Psoas muscle (tissue), 8 donors: ENCODE measurements around the gene PDIA5. TPM values are rescaled to one million over a fixed set of nuclear protein-coding genes. Genes with fewer than 3 reads are reported as not detected.

Experiments used
- ATAC-seq, 4 donors: fragments of 200-7000 bp; cut with Tn5 transposase; one replicate each; pipeline ENCODE4 v1.9.1; 2020; ENCODE audit warnings: moderate library complexity in 3 of 4, mild to moderate bottlenecking in 2 of 4
- DNase-seq, 2 donors: peaks; one replicate each; pipeline ENCODE4 v3.0.0-alpha.2; 2020
- H3K27ac ChIP-seq: fragments of 200-600 bp; one replicate; pipeline ENCODE4 v1.8.0; 2022
- H3K27me3 ChIP-seq, 3 donors: fragments of 200-600 bp in 1 of 3; one replicate each; pipeline versions ENCODE4 v1.6.1 to v1.8.0; 2013 to 2022; ENCODE audit warnings: low read length in 2 of 3, mild to moderate bottlenecking in 2 of 3, moderate library complexity in 1 of 3; ENCODE audit not compliant: insufficient read depth in 3 of 3
- H3K36me3 ChIP-seq, 2 donors: fragments of 200-600 bp in 1 of 2; one replicate each; pipeline versions ENCODE4 v1.6.1 to v1.8.0; 2013 to 2022; ENCODE audit warnings: low read depth in 1 of 2, mild to moderate bottlenecking in 1 of 2, moderate library complexity in 1 of 2; ENCODE audit not compliant: insufficient read depth in 1 of 2
- H3K4me1 ChIP-seq: fragments of 200-600 bp; one replicate; pipeline ENCODE4 v1.8.0; 2022
- H3K4me3 ChIP-seq: fragments of 200-600 bp; one replicate; pipeline ENCODE4 v1.8.0; 2022; ENCODE audit warnings: mild to moderate bottlenecking
- H3K9me3 ChIP-seq: fragments of 200-600 bp; one replicate; pipeline ENCODE4 v1.8.0; 2022
- WGBS, 3 donors: extraction: QIAGEN DNeasy Blood & Tissue Kit; methylation state at CpG; one replicate each; pipeline versions ENCODE4 v1.1.6 to v1.1.7; 2013; 5-methylcytosine and 5-hydroxymethylcytosine counted together
- intact Hi-C, 2 donors: fragments of 100-400 bp; cut with DNase I; formaldehyde crosslinking; loops; one replicate each; pipeline versions ENCODE4 v1.11.0 to v1.14.2; 2022
- polyA plus RNA-seq, 3 donors: library from polyadenylated mRNA; stranded (reverse); fragments of 200-250 nt; gene quantifications; one replicate each; pipeline ENCODE4 v1.2.3, GENCODE V29; 2013
- total RNA-seq, 4 donors: library from RNA; stranded (reverse); fragmentation: NEBNext Ultra II Directional in 2 of 4; extraction: Animal tissue kit (Norgen Biotek cat#: 25700) in 2 of 4; gene quantifications; one replicate each; pipeline versions ENCODE4 v1.2.1 to v1.2.4, GENCODE V29; 2021 to 2023
- TF ChIP-seq, protein P1 (sequence below): fragments of 200-600 bp; IDR thresholded peaks from one replicate; pipeline ENCODE4 v1.8.0; 2022; ENCODE audit warnings: antibody characterized with exemption
- donor health status: healthy with polysubstance abuse.
- donor health status: DM: no; HTN: no; CAD: no; lungs with moderate emphysema.
- donor health status: Bipolar disorder and iron deficiency.
- donor health status: healthy.
- donor health status: DM: yes; HTN: yes; CAD: no.
- donor health status: DM: no; HTN: no; CAD: no.
- donor health status: DM: no; HTN: no; CAD: no.
- donor health status: DM: yes; HTN: yes; CAD: no.

PDIA5 gene
- total and polyA plus RNA-seq, 7 donors: 2.9 to 6.4 (median 4.6) TPM

DNA sequence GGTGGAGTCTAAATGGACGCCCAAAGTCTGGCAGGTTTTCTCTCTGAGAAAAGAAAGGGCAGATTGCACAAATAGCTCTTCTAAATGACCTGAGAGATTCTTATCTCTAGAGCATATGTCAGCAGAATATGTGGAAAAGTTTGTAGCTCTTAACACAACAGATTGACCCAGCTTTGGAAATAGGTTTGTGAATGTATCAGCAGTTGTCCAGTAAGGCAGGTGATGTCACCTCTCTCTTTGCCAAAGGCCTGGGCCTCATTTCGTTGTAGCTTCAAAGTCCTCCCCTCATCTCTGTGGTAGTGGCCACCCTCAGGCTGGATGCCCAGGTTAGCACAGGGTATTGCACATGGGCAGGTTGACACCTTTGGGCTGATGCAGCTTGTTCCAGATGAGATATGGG, 36.0 kb downstream of the PDIA5 start:
- peaks cover 10 to 37% of the 10 kb centered on the region in 2 donors for H3K36me3 ChIP-seq
- DNase-seq: no peak
- no peaks in the 10 kb centered on the region for H3K27me3 ChIP-seq
- 83 to 91% (median 85%) methylated on average over 2 of the region's 2 CpGs for WGBS, 3 donors
- intact Hi-C loops: no loop called here
- TF ChIP-seq, protein P1, sequence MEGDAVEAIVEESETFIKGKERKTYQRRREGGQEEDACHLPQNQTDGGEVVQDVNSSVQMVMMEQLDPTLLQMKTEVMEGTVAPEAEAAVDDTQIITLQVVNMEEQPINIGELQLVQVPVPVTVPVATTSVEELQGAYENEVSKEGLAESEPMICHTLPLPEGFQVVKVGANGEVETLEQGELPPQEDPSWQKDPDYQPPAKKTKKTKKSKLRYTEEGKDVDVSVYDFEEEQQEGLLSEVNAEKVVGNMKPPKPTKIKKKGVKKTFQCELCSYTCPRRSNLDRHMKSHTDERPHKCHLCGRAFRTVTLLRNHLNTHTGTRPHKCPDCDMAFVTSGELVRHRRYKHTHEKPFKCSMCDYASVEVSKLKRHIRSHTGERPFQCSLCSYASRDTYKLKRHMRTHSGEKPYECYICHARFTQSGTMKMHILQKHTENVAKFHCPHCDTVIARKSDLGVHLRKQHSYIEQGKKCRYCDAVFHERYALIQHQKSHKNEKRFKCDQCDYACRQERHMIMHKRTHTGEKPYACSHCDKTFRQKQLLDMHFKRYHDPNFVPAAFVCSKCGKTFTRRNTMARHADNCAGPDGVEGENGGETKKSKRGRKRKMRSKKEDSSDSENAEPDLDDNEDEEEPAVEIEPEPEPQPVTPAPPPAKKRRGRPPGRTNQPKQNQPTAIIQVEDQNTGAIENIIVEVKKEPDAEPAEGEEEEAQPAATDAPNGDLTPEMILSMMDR: no peak
- H3K9me3 ChIP-seq: no peaks in the 10 kb centered on the region
- no peak for ATAC-seq
- H3K4me1 ChIP-seq: no peaks in the 10 kb centered on the region
- H3K27ac ChIP-seq: no peak overlapping the region
- no peak overlapping the region for H3K4me3 ChIP-seq

DNA sequence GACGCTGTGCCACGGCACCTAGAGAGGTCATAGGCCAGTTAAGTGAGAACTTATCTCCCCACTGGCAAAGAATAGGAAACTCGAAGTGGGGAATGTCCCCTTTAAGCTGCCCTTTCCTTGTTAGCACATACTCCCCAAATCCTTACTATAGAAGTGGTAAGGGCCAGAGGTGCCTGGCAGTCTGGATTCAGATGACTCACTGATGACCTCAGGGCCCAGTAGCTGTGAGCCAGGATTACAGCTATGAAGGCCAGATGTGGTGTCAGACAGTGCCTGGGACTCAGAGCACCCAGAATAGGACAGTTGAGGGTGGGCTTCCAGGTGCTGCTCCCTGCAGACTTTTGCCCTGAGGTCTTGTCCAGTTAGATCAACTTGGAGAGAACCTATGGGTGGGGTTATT, 37.7 kb downstream of the PDIA5 start:
- Histone ChIP-seq H3K9me3 (no peaks in the 10 kb centered on the region), H3K27ac (no peak overlapping the region), H3K4me1 (no peaks in the 10 kb centered on the region), H3K27me3 (no peaks in the 10 kb centered on the region), H3K36me3 (peaks cover 10 to 42% of the 10 kb centered on the region in 2 donors), H3K4me3 (no peak overlapping the region)
- TF ChIP-seq, protein P1: no peak
- intact Hi-C loops: no loop called here
- ATAC-seq (peak; percentile 61 to 76 (median 66)), DNase-seq (no peak)
- WGBS, 3 donors: 84 to 89% (median 85%) methylated on average over 3 of the region's 3 CpGs

DNA sequence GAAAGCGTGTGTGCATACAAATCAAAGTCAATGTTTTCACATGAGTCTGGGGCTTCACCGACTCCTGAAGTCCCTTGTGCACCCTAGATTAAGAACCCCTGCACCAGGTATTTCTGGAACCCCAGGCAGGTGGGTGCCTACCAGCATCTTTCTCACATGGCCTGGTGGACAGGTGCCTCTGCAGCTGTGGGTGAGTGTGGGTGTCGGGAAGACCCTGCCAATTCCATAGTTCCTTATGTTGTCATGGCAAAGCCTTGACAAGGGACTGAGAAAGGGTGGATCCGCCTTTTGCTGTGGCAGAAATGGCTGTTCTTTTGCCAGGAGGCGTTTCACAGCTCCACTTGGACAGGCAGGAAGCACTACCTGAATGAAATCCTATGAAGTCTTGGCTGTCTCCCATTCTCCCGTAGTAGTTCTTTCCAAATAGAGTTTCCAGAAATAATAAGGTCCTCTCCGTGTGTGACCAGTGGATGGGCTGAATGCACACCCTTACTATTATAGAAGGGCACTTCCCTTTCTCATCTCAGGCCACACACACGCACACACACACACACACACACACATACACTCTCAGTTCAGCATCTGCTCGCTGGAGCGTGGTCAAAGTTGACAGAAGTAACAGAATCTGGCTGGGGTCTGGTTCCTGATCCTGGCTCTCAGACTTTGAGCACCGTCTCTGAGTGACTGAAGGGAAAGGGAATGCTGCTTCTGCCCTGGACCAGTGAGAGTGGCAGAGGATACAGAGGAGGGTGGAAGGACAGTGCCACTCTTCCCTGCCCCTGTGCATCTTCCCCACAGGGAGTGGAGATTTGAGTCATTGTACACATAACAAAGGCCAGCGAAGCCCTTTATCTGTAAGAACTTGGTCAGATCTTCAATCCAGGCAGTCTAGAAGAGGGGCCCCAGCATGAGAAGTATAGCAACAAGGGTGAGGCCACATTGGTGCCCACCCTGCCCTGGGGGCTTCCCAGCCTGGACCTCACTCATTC, 38.7 kb downstream of the PDIA5 start:
- intact Hi-C loops: no loop called here
- no peak overlapping the region for H3K4me3 ChIP-seq
- TF ChIP-seq, protein P1: no peak
- no peaks in the 10 kb centered on the region for H3K9me3 ChIP-seq
- ATAC-seq (no peak), DNase-seq (no peak)
- WGBS, 3 donors: 76 to 83% (median 78%) methylated on average over 12 of the region's 12 CpGs
- H3K27me3 ChIP-seq: no peaks in the 10 kb centered on the region
- H3K36me3 ChIP-seq: peaks cover 10 to 47% of the 10 kb centered on the region in 2 donors
- H3K4me1 ChIP-seq: no peaks in the 10 kb centered on the region
- no peak overlapping the region for H3K27ac ChIP-seq

DNA sequence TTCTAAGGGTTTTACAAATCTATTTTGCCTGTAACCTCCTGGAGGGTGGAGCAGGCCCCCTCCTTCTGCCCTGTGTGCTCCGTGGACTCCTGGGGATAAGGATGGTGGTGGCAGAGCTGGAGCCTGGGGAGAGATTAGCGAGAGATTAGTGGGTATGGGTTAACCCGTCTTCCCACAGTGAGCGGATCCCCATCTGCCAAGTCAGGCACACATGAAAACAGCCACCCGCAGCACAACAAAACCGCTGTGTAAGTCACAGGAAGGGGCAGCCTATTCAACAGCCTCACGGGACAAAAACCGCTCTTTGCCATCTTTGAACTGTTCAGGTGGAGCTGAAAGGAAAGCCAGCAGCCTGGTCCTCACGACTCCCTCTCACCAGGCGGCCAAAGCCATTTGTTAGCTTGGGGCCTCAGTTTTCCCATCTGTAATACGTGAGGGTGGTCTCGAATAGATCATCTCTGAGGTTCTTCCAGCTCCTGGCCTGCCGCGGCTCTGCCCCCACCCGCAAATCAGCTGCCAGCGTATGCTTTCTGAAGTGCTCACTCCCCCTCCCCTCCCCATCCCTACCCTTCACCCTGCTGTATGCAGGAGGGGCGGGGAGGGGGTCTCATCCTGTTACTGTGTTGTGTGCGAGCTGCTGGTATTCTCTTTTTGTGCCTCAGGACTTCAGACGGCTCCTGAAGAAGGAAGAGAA, 43.6 kb downstream of the PDIA5 start:
- intact Hi-C loops: no loop called here
- H3K4me1 ChIP-seq: no peaks in the 10 kb centered on the region
- ATAC-seq (no peak), DNase-seq (no peak)
- H3K9me3 ChIP-seq: no peaks in the 10 kb centered on the region
- TF ChIP-seq, protein P1: no peak
- H3K36me3 ChIP-seq: peaks cover 6 to 33% of the 10 kb centered on the region in 2 donors
- H3K27ac ChIP-seq: no peak overlapping the region
- H3K4me3 ChIP-seq: no peak overlapping the region
- WGBS, 3 donors: 91 to 93% (median 91%) methylated on average over 19 of the region's 19 CpGs
- no peaks in the 10 kb centered on the region for H3K27me3 ChIP-seq
